HepG2 (cell line): ENCODE results near the gene TRIO. TPM values are rescaled to one million over a fixed set of nuclear protein-coding genes. Genes with fewer than 3 reads are reported as not detected.

Experiments used
- CHD2 ChIP-seq: IDR thresholded peaks from 2 replicates; pipeline ENCODE4 v1.6.1; 2011; ENCODE audit warnings: low read depth, low read length, improper control_type of control experiment
- CTCF ChIP-seq: sonication (generic); formaldehyde crosslinking; IDR thresholded peaks from 2 replicates; pipeline ENCODE4 v1.5.0; 2020; ENCODE audit warnings: mild to moderate bottlenecking, missing genetic modification reagents, moderate library complexity
- FOXC1 ChIP-seq: sonication (generic); formaldehyde crosslinking; IDR thresholded peaks from 2 replicates; pipeline ENCODE4 v1.8.0; 2022; ENCODE audit warnings: mild to moderate bottlenecking, missing genetic modification reagents, borderline replicate concordance
- HIVEP1 ChIP-seq: sonication (generic); formaldehyde crosslinking; IDR thresholded peaks from 2 replicates; pipeline ENCODE4 v1.4.0; 2020; ENCODE audit warnings: mild to moderate bottlenecking, missing genetic modification reagents
- HNRNPUL1 ChIP-seq: fragments of 200-400 bp; formaldehyde crosslinking; IDR thresholded peaks from 2 replicates; pipeline ENCODE4 v1.6.1; 2017; ENCODE audit warnings: low read depth, mild to moderate bottlenecking, low read length, moderate library complexity
- IKZF4 ChIP-seq: sonication (generic); formaldehyde crosslinking; IDR thresholded peaks from 2 replicates; pipeline ENCODE4 v1.5.1; 2020; ENCODE audit warnings: borderline replicate concordance, mild to moderate bottlenecking, low read depth, missing genetic modification reagents; ENCODE audit errors: not compliant biosample characterization
- MXD4 ChIP-seq: IDR thresholded peaks from 2 replicates; pipeline ENCODE4 v1.6.1; 2016; ENCODE audit warnings: mild to moderate bottlenecking, missing biosample characterization, missing genetic modification reagents
- MYNN ChIP-seq: sonication (generic); formaldehyde crosslinking; IDR thresholded peaks from 2 replicates; pipeline ENCODE4 v1.4.0; 2020; ENCODE audit warnings: mild to moderate bottlenecking, low read depth, missing genetic modification reagents
- PAF1 ChIP-seq: IDR thresholded peaks from 2 replicates; pipeline ENCODE4 v1.6.1; 2016; ENCODE audit warnings: missing genetic modification reagents, missing compliant biosample characterization
- RFXAP ChIP-seq: sonication (generic); formaldehyde crosslinking; IDR thresholded peaks from 2 replicates; pipeline ENCODE4 v1.4.0; 2020; ENCODE audit warnings: missing genetic modification reagents, borderline replicate concordance
- SKI ChIP-seq: fragments of 450-650 bp; IDR thresholded peaks from one replicate; pipeline ENCODE4 v1.6.1; 2018; ENCODE audit warnings: mild to moderate bottlenecking; ENCODE audit not compliant: partially characterized antibody
- SMC3 ChIP-seq: IDR thresholded peaks from 2 replicates; pipeline ENCODE4 v1.6.1; 2011; ENCODE audit warnings: low read length, improper control_type of control experiment
- SMYD3 ChIP-seq: sonication (generic); formaldehyde crosslinking; IDR thresholded peaks from 2 replicates; pipeline ENCODE4 v1.8.1; 2023; ENCODE audit warnings: mild to moderate bottlenecking, missing genetic modification reagents
- SOX13 ChIP-seq, 3 experiments: fragments of 450-650 bp in 1 of 3; sonication (generic) in 1 of 3; formaldehyde crosslinking in 1 of 3; IDR thresholded peaks in 2 of 3; conservative IDR thresholded peaks in 1 of 3; 2 replicates each; pipeline versions ENCODE4 v1.5.0 to v1.6.1; 2016 to 2020; ENCODE audit warnings: antibody characterized with exemption in 1 of 3, mild to moderate bottlenecking in 1 of 3, missing compliant biosample characterization in 1 of 3, missing genetic modification reagents in 1 of 3, moderate library complexity in 1 of 3
- SOX6 ChIP-seq, 2 experiments: fragments of 450-650 bp in 1 of 2; sonication (generic) in 1 of 2; formaldehyde crosslinking in 1 of 2; IDR thresholded peaks; 2 replicates each; pipeline versions ENCODE4 v1.4.0 to v1.6.1; 2017 to 2020; ENCODE audit warnings: antibody characterized with exemption in 1 of 2, mild to moderate bottlenecking in 1 of 2, missing genetic modification reagents in 1 of 2
- TEAD3 ChIP-seq: optimal IDR thresholded peaks from 2 replicates; pipeline ENCODE3; 2016; ENCODE audit warnings: borderline replicate concordance
- ZNF136 ChIP-seq: sonication (generic); formaldehyde crosslinking; IDR thresholded peaks from 2 replicates; pipeline ENCODE4 v1.8.1; 2022; ENCODE audit warnings: low read depth, mild to moderate bottlenecking, moderate library complexity, missing genetic modification reagents
- ZNF256 ChIP-seq: sonication (generic); formaldehyde crosslinking; conservative IDR thresholded peaks from 2 replicates; pipeline ENCODE4 v1.4.0; 2020; ENCODE audit warnings: missing genetic modification reagents
- ZNF263 ChIP-seq: sonication (generic); formaldehyde crosslinking; IDR thresholded peaks from 2 replicates; pipeline ENCODE4 v1.4.0; 2020; ENCODE audit warnings: missing genetic modification reagents
- ZNF44 ChIP-seq: sonication (generic); formaldehyde crosslinking; IDR thresholded peaks from 2 replicates; pipeline ENCODE4 v1.5.1; 2020; ENCODE audit warnings: mild to moderate bottlenecking, missing genetic modification reagents
- ZNF777 ChIP-seq: sonication (generic); formaldehyde crosslinking; IDR thresholded peaks from 2 replicates; pipeline ENCODE4 v1.4.0; 2020; ENCODE audit warnings: missing genetic modification reagents
- ZNF816 ChIP-seq: sonication (generic); formaldehyde crosslinking; IDR thresholded peaks from 2 replicates; pipeline ENCODE4 v1.8.0; 2022; ENCODE audit warnings: missing genetic modification reagents, mild to moderate bottlenecking, borderline replicate concordance
- polyA plus RNA-seq, 8 experiments: library from polyadenylated mRNA; depleted of rRNA in 3 of 8; stranded (reverse) in 7 of 8; unstranded in 1 of 8; fragments of >200 nt; fragmentation: Illumina TruSeq in 4 of 8; extraction: Trizol in 4 of 8; gene quantifications; 2 replicates each; pipeline versions ENCODE4 v1.2.1 to v1.2.3, GENCODE V29; 2011 to 2016; ENCODE audit warnings: low read depth in 4 of 8, missing spikeins in 1 of 8, mixed read lengths in 1 of 8; ENCODE audit not compliant: insufficient read depth in 1 of 8
- total RNA-seq, 5 experiments: library from RNA; depleted of rRNA; stranded (reverse); fragments of >200 nt; fragmentation: Illumina TruSeq; extraction: Trizol; gene quantifications; 2 replicates each; pipeline ENCODE4 v1.2.3, GENCODE V29; 2016; ENCODE audit warnings: low read depth in 1 of 5
- TF ChIP-seq, protein P1 (sequence below): sonication (generic); formaldehyde crosslinking; IDR thresholded peaks from 2 replicates; pipeline ENCODE4 v1.4.0; 2020; ENCODE audit warnings: missing genetic modification reagents
- TF ChIP-seq, protein P2 (sequence below): sonication (generic); formaldehyde crosslinking; IDR thresholded peaks from 2 replicates; pipeline ENCODE4 v1.8.0; 2022; ENCODE audit warnings: mild to moderate bottlenecking, missing genetic modification reagents, moderate library complexity
- TF ChIP-seq, protein P3 (sequence below): sonication (generic); formaldehyde crosslinking; IDR thresholded peaks from 2 replicates; pipeline ENCODE4 v1.4.0; 2020; ENCODE audit warnings: missing genetic modification reagents, borderline replicate concordance

The TRIO gene
- total and polyA plus RNA-seq, 2 of the 13 experiments (the other 11 are each of a cell fraction or from before 2014, with no cell fraction given), result 45.2 to 45.9 TPM

- TF ChIP-seq ZNF816 (no peak), SMYD3 (CRISPR knock-in tag) (no peak), SMC3 (no peak), HIVEP1 (no peak), ZNF777 (CRISPR knock-in tag) (0 out of 2 replicates have a peak, but pooled peaks have one; percentile 22), SOX6 (IDR thresholded peaks at IDR 0.05) (no peak), SOX6 (CRISPR knock-in tag; IDR thresholded peaks at IDR 0.05) (peak; percentile 65), FOXC1 (CRISPR knock-in tag) (no peak), RFXAP (CRISPR knock-in tag) (no peak), IKZF4 (no peak), SKI (no peak), HNRNPUL1 (no peak), CTCF (CRISPR knock-in tag) (no peak), ZNF256 (CRISPR knock-in tag) (no peak), MYNN (no peak), CHD2 (no peak), ZNF44 (CRISPR knock-in tag) (no peak), ZNF263 (no peak), SOX13 (IDR thresholded peaks at IDR 0.05) (no peak), SOX13 (CRISPR knock-in tag; conservative IDR thresholded peaks at IDR 0.05 in 1 of 2, IDR thresholded peaks at IDR 0.05 in 1 of 2) (peak in 1 of 2 experiments; percentile 79; a peak in 2 of 4 replicates), TEAD3 (CRISPR knock-in tag) (peak; percentile 77), ZNF136 (CRISPR knock-in tag) (no peak), PAF1 (CRISPR knock-in tag) (no peak), MXD4 (CRISPR knock-in tag) (no peak)
- TF ChIP-seq, protein P1, sequence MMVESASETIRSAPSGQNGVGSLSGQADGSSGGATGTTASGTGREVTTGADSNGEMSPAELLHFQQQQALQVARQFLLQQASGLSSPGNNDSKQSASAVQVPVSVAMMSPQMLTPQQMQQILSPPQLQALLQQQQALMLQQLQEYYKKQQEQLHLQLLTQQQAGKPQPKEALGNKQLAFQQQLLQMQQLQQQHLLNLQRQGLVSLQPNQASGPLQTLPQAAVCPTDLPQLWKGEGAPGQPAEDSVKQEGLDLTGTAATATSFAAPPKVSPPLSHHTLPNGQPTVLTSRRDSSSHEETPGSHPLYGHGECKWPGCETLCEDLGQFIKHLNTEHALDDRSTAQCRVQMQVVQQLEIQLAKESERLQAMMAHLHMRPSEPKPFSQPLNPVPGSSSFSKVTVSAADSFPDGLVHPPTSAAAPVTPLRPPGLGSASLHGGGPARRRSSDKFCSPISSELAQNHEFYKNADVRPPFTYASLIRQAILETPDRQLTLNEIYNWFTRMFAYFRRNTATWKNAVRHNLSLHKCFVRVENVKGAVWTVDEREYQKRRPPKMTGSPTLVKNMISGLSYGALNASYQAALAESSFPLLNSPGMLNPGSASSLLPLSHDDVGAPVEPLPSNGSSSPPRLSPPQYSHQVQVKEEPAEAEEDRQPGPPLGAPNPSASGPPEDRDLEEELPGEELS, result peak; percentile 95
- TF ChIP-seq, protein P2, sequence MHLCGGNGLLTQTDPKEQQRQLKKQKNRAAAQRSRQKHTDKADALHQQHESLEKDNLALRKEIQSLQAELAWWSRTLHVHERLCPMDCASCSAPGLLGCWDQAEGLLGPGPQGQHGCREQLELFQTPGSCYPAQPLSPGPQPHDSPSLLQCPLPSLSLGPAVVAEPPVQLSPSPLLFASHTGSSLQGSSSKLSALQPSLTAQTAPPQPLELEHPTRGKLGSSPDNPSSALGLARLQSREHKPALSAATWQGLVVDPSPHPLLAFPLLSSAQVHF (CRISPR knock-in tag), result no peak
- TF ChIP-seq, protein P3, sequence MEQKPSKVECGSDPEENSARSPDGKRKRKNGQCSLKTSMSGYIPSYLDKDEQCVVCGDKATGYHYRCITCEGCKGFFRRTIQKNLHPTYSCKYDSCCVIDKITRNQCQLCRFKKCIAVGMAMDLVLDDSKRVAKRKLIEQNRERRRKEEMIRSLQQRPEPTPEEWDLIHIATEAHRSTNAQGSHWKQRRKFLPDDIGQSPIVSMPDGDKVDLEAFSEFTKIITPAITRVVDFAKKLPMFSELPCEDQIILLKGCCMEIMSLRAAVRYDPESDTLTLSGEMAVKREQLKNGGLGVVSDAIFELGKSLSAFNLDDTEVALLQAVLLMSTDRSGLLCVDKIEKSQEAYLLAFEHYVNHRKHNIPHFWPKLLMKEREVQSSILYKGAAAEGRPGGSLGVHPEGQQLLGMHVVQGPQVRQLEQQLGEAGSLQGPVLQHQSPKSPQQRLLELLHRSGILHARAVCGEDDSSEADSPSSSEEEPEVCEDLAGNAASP (CRISPR knock-in tag), result peak; percentile 31; the same call in 1 of the 2 replicates
Observed at GRCh38 chr5:14212838-14213237, 69.7 kb downstream of the TRIO start (continued).
